ENCODE measurements around the gene GLRA3.

Gene GLRA3

GRCh38 chr4:174815282-174815681, 13.8 kb downstream of the GLRA3 start:
- DNase-seq (ENCODE audit: low read depth) = no peak
- no peak overlapping the region for H3K4me3 ChIP-seq (ENCODE audit: low read length)
- TF ChIP-seq CTCF (IDR thresholded peaks at IDR 0.05; ENCODE audit: insufficient read depth, low read depth, low read length, missing control alignments) = no peak

DNA sequence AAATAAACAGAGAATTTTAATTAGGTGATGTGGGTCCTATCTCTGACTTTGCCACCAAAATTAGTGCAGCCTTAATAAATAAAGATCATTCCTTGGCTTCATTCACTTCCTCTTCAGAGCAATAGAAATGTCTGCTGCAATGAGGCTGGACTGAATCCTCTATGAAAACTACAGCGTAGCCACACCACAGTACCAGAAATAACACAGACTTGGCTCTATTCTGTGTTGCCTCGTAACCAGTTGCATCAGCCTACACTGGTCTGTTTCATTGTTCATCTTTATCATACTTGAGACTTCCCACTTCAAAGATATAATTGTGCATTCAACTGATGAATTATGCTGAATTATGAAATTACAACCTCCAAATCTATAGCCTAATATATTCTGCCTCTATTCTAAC, 15.8 kb downstream of the GLRA3 start:
- no peak for TF ChIP-seq CTCF (IDR thresholded peaks at IDR 0.05; ENCODE audit: insufficient read depth, low read depth, low read length, missing control alignments)
- DNase-seq (ENCODE audit: low read depth) = no peak
- no peak overlapping the region for H3K4me3 ChIP-seq (ENCODE audit: low read length)

- no peak for DNase-seq (ENCODE audit: low read depth)
- TF ChIP-seq CTCF (IDR thresholded peaks at IDR 0.05; ENCODE audit: insufficient read depth, low read depth, low read length, missing control alignments) = no peak
Observed at GRCh38 chr4:174810834-174811233, 18.2 kb downstream of the GLRA3 start.

DNA sequence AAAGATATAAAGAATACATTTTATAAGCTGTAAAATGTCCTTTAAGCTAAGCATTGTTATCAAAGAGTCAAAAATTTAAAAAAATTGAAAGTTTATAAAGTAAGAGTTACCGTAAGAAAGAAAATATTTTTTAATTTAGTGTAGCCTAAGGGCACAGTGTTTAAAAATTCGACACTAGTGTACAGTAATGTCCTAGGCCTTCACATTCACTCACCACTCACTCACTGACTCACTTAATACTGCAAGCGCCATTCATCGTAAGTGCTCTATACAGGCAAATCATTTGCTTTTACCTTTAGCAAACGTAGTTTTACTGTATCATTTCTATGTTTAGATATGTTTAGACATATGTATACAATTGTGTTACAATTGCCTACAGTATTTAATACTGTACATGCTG, 20.2 kb downstream of the GLRA3 start:
- DNase-seq (ENCODE audit: low read depth) = peak; percentile 6
- H3K4me3 ChIP-seq (ENCODE audit: low read length) = no peak overlapping the region
- no peak for TF ChIP-seq CTCF (IDR thresholded peaks at IDR 0.05; ENCODE audit: insufficient read depth, low read depth, low read length, missing control alignments)

More at GRCh38 chr4:174810834-174811233, 18.2 kb downstream of the GLRA3 start:
- H3K4me3 ChIP-seq (ENCODE audit: low read length) = no peak overlapping the region

- H3K4me3 ChIP-seq (ENCODE audit: low read length) = no peak overlapping the region
- no peak for DNase-seq (ENCODE audit: low read depth)
- TF ChIP-seq CTCF (IDR thresholded peaks at IDR 0.05; ENCODE audit: insufficient read depth, low read depth, low read length, missing control alignments) = no peak
Observed at GRCh38 chr4:174808119-174808518, 20.9 kb downstream of the GLRA3 start.

DNA sequence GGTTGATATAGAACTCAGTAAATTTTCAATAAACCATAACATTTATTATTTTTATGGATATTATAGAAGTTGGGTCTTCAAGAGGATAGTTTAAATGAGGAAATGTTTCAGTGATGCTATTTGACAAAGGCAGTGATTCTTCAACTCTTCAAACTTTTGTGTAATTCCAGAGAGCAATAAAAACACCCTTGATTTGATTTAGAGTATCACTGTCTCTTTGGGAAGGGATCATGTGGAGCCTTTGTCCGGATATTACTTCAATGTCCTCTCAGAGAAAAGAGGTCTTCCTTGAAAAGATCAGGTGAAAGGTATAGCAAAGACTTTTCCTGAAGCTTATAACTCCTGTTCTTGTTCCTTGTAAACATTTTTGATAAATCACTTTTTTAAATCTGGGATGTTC, 23.3 kb downstream of the GLRA3 start:
- H3K4me3 ChIP-seq (ENCODE audit: low read length) = no peak overlapping the region
- TF ChIP-seq CTCF (IDR thresholded peaks at IDR 0.05; ENCODE audit: insufficient read depth, low read depth, low read length, missing control alignments) = no peak
- DNase-seq (ENCODE audit: low read depth) = no peak

DNA sequence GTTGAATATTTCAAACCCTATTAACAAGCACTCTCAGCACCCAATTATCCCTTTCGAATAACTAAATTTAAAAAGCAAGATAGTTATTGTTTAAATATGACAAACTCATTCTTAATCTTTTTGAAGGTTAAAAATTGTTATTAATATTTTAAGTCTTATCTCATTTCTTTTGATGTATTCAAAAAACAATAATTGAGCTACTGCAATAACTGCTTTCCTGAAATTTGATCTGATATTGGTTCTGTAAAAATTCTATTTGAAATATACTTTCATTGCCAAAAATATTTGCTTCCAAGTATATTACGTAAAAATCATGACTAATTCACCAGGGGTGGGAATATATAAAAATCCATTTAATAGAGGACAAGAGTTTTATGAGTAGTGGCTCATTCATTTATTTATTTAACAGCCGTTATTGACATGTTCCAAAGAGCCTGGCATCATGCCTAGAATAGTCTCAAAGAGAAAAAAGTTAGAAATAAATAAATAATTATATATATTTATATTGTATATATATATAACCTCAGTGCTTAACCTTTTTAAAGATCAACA, 34.4 kb downstream of the GLRA3 start:
- no peak for TF ChIP-seq CTCF (IDR thresholded peaks at IDR 0.05; ENCODE audit: insufficient read depth, low read depth, low read length, missing control alignments)
- peak; percentile 11 for DNase-seq (ENCODE audit: low read depth)
- H3K4me3 ChIP-seq (ENCODE audit: low read length) = no peak overlapping the region
